Spleen (tissue), 7 donors: ENCODE results near the gene ARSA.
A peak's percentile ranks its signal among the peaks of the same experiment; 100 is the strongest.

Experiments
- POLR2A ChIP-seq, 3 donors: fragments of 450-650 bp; IDR thresholded peaks; one replicate each; pipeline ENCODE4 v1.5.1; 2017; ENCODE audit warnings: antibody characterized with exemption in 3 of 3, mild to moderate bottlenecking in 1 of 3
- POLR2AphosphoS5 ChIP-seq, 3 donors: sonication (generic); formaldehyde crosslinking; IDR thresholded peaks; one replicate each; pipeline ENCODE4 v1.5.1; 2017; ENCODE audit warnings: antibody characterized with exemption in 3 of 3
- TF ChIP-seq, protein P1 (sequence below), 11 experiments: fragments of 200-600 bp in 7 of 11; fragments of 450-650 bp in 4 of 11; sonication (generic) in 4 of 11; IDR thresholded peaks in 8 of 11; conservative IDR thresholded peaks in 3 of 11; 1 replicate in 7 of 11; 2 replicates in 4 of 11; pipeline versions ENCODE4 v1.4.0 to v1.8.0; 2016 to 2021; ENCODE audit warnings: antibody characterized with exemption in 11 of 11, inconsistent platforms in 4 of 11, mild to moderate bottlenecking in 1 of 11
- donor health status: DM: no; HTN: no; CAD: no; lungs with moderate emphysema.
- donor health status: DM: no; HTN: no; CAD: no.
- donor health status: DM: no; HTN: no; CAD: no.

- TF ChIP-seq, protein P1, sequence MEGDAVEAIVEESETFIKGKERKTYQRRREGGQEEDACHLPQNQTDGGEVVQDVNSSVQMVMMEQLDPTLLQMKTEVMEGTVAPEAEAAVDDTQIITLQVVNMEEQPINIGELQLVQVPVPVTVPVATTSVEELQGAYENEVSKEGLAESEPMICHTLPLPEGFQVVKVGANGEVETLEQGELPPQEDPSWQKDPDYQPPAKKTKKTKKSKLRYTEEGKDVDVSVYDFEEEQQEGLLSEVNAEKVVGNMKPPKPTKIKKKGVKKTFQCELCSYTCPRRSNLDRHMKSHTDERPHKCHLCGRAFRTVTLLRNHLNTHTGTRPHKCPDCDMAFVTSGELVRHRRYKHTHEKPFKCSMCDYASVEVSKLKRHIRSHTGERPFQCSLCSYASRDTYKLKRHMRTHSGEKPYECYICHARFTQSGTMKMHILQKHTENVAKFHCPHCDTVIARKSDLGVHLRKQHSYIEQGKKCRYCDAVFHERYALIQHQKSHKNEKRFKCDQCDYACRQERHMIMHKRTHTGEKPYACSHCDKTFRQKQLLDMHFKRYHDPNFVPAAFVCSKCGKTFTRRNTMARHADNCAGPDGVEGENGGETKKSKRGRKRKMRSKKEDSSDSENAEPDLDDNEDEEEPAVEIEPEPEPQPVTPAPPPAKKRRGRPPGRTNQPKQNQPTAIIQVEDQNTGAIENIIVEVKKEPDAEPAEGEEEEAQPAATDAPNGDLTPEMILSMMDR (IDR thresholded peaks at IDR 0.05 in 8 of 11, conservative IDR thresholded peaks at IDR 0.05 in 3 of 11), result peak in 5 of 11 experiments; percentile 14 to 32 (median 29)
- no peak for TF ChIP-seq POLR2A (IDR thresholded peaks at IDR 0.05)
- peak in 2 of 3 donors; percentile 32 to 38 for TF ChIP-seq POLR2AphosphoS5 (IDR thresholded peaks at IDR 0.05)
Observed at GRCh38 chr22:50625568-50626313, 2.2 kb downstream of the ARSA start.
